GM19463 (cell line): ENCODE measurements around the gene TRAPPC12.
"Not testable (repeated sequence)": the region's sequence is repeated elsewhere in the genome, so short reads cannot be mapped to it uniquely, and the experiment has no call there.

Experiments
- ATAC-seq: cut with Tn5 transposase; IDR thresholded peaks from one replicate; pipeline ENCODE4 v1.9.1; 2021; ENCODE audit warnings: mild to moderate bottlenecking, moderate library complexity; ENCODE audit not compliant: unreplicated experiment

Gene TRAPPC12

GRCh38 chr2:3451926-3452671 lies 72.6 kb downstream of the TRAPPC12 start:
- ATAC-seq = no peak

- ATAC-seq = no peak
These were observed 73.9 kb downstream of the TRAPPC12 start for GRCh38 chr2:3453190-3453999.

GRCh38 chr2:3454005-3454404 lies 74.5 kb downstream of the TRAPPC12 start:
- ATAC-seq = not testable (repeated sequence)

- ATAC-seq = no peak
These were observed 75.3 kb downstream of the TRAPPC12 start for GRCh38 chr2:3454802-3455201.

- ATAC-seq = no peak
These were observed 76.6 kb downstream of the TRAPPC12 start for GRCh38 chr2:3456125-3456524.

- no peak for ATAC-seq
These were observed 78.3 kb downstream of the TRAPPC12 start for GRCh38 chr2:3457524-3458395.

- ATAC-seq = no peak
These were observed 79.1 kb downstream of the TRAPPC12 start for GRCh38 chr2:3458396-3459184.

GRCh38 chr2:3459185-3460015 lies 79.9 kb downstream of the TRAPPC12 start:
- ATAC-seq = no peak

GRCh38 chr2:3460156-3460555 lies 80.7 kb downstream of the TRAPPC12 start:
- no peak for ATAC-seq

- ATAC-seq = no peak
These were observed 81.6 kb downstream of the TRAPPC12 start for GRCh38 chr2:3460831-3461800.

GRCh38 chr2:3461801-3462492 lies 82.5 kb downstream of the TRAPPC12 start:
- ATAC-seq = peak; percentile 74

- no peak for ATAC-seq
These were observed 83.1 kb downstream of the TRAPPC12 start for GRCh38 chr2:3462493-3463104.

- ATAC-seq = no peak
These were observed 83.8 kb downstream of the TRAPPC12 start for GRCh38 chr2:3463186-3463835.

GRCh38 chr2:3463944-3464343 lies 84.5 kb downstream of the TRAPPC12 start:
- no peak for ATAC-seq

- ATAC-seq = no peak
These were observed 85.0 kb downstream of the TRAPPC12 start for GRCh38 chr2:3464401-3465005.

- no peak for ATAC-seq
These were observed 85.8 kb downstream of the TRAPPC12 start for GRCh38 chr2:3465328-3465727.
